ENCODE measurements around the gene NPPB.
"Not testable (repeated sequence)": the region's sequence is repeated elsewhere in the genome, so short reads cannot be mapped to it uniquely, and the experiment has no call there.

GRCh38 chr1:11901446-11901845, 42.7 kb upstream of the NPPB start:
- TF ChIP-seq MAX (IDR thresholded peaks at IDR 0.05); CTCF (IDR thresholded peaks at IDR 0.05); POLR2A (IDR thresholded peaks at IDR 0.05; ENCODE audit: low read length); CEBPB (IDR thresholded peaks at IDR 0.05): not testable (repeated sequence)

All from A549 (cell line).